SJCRH30 (cell line): Measurements from ENCODE around the gene NAB2. TPM values are rescaled to one million over a fixed set of nuclear protein-coding genes. Genes with fewer than 3 reads are reported as not detected.
A peak's percentile ranks its signal among the peaks of the same experiment; 100 is the strongest.

Experiments
- DNase-seq, 2 experiments: peaks; one replicate each; pipeline ENCODE4 v3.0.0-alpha.2; 2015 to 2020
- H3K27ac ChIP-seq: fragments of 250-450 bp; sonication (Bioruptor Pico); 2 replicates; pipeline ENCODE4 v1.5.1; 2020; ENCODE audit warnings: mild to moderate bottlenecking, moderate library complexity
- H3K27me3 ChIP-seq: fragments of 250-450 bp; sonication (Bioruptor Pico); 2 replicates; pipeline ENCODE4 v1.5.1; 2020; ENCODE audit warnings: mild to moderate bottlenecking, moderate library complexity
- H3K36me3 ChIP-seq: fragments of 250-450 bp; sonication (Bioruptor Pico); 2 replicates; pipeline ENCODE4 v1.5.1; 2020; ENCODE audit warnings: mild to moderate bottlenecking, moderate library complexity
- H3K4me1 ChIP-seq: fragments of 250-450 bp; sonication (Bioruptor Pico); 2 replicates; pipeline ENCODE4 v1.5.1; 2020; ENCODE audit warnings: mild to moderate bottlenecking, moderate library complexity
- H3K4me3 ChIP-seq: fragments of 250-450 bp; sonication (Bioruptor Pico); 2 replicates; pipeline ENCODE4 v1.5.1; 2020; ENCODE audit warnings: mild to moderate bottlenecking, moderate library complexity
- H3K9me3 ChIP-seq: fragments of 250-450 bp; sonication (Bioruptor Pico); replicated peaks from 2 replicates; pipeline ENCODE4 v1.5.1; 2020; ENCODE audit warnings: mild to moderate bottlenecking, moderate library complexity
- total RNA-seq: library from RNA; depleted of rRNA; stranded (reverse); fragments of >200 nt; shearing (Covaris generic); gene quantifications from 2 replicates; pipeline ENCODE4 v1.2.3, GENCODE V29; 2014; rRNA removed

The NAB2 gene
- total RNA-seq, result 87.8 and 89.9 TPM in 2 replicates

GRCh38 chr12:57088354-57089270 lies at the start of gene NAB2:
Gene NAB2 (plus strand): TSS chr12:57089114. CDS start chr12:57089272, 158 bp downstream.
- H3K27ac ChIP-seq, result peak within 1 kb of the TSS; percentile 69
- H3K27me3 ChIP-seq, result 0 out of 2 replicates have a peak, but pooled peaks cover 8% of the 10 kb centered on the region
- no peaks in the 10 kb centered on the region for H3K9me3 ChIP-seq
- peaks cover 12% of the 10 kb centered on the region for H3K36me3 ChIP-seq
- DNase-seq, result peak; percentile 100
- H3K4me1 ChIP-seq, result peaks cover 8% of the 10 kb centered on the region; the same call in 1 of the 2 replicates
- peak within 1 kb of the TSS; percentile 89 for H3K4me3 ChIP-seq

GRCh38 chr12:57040211-57040610 lies 48.7 kb upstream of the NAB2 start:
- H3K27me3 ChIP-seq, result peaks cover 87% of the 10 kb centered on the region
- no peak overlapping the region for H3K4me3 ChIP-seq
- H3K4me1 ChIP-seq, result no peaks in the 10 kb centered on the region
- DNase-seq, result no peak
- no peaks in the 10 kb centered on the region for H3K9me3 ChIP-seq
- H3K36me3 ChIP-seq, result no peaks in the 10 kb centered on the region
- no peak overlapping the region for H3K27ac ChIP-seq

GRCh38 chr12:57040750-57041149 lies 48.2 kb upstream of the NAB2 start:
- Histone ChIP-seq H3K4me1 (no peaks in the 10 kb centered on the region), H3K9me3 (no peaks in the 10 kb centered on the region), H3K36me3 (no peaks in the 10 kb centered on the region), H3K4me3 (no peak overlapping the region), H3K27me3 (peaks cover 87% of the 10 kb centered on the region), H3K27ac (no peak overlapping the region)
- peak in 1 of 2 experiments; percentile 55 for DNase-seq

GRCh38 chr12:57042695-57043094 lies 46.2 kb upstream of the NAB2 start:
- no peak for DNase-seq
- Histone ChIP-seq H3K27me3 (peaks cover 79% of the 10 kb centered on the region), H3K36me3 (no peaks in the 10 kb centered on the region), H3K9me3 (no peaks in the 10 kb centered on the region), H3K4me3 (no peak overlapping the region), H3K4me1 (peaks cover 11% of the 10 kb centered on the region; the same call in 1 of the 2 replicates), H3K27ac (no peak overlapping the region)

GRCh38 chr12:57044468-57044867 lies 44.4 kb upstream of the NAB2 start:
- no peak for DNase-seq
- no peak overlapping the region for H3K27ac ChIP-seq
- peaks cover 68% of the 10 kb centered on the region for H3K27me3 ChIP-seq
- H3K4me3 ChIP-seq, result no peak overlapping the region
- H3K36me3 ChIP-seq, result no peaks in the 10 kb centered on the region
- H3K4me1 ChIP-seq, result peaks cover 11% of the 10 kb centered on the region; the same call in 1 of the 2 replicates
- no peaks in the 10 kb centered on the region for H3K9me3 ChIP-seq

- no peak overlapping the region for H3K27ac ChIP-seq
- no peaks in the 10 kb centered on the region for H3K36me3 ChIP-seq
- peaks cover 71% of the 10 kb centered on the region for H3K27me3 ChIP-seq
- peaks cover 11% of the 10 kb centered on the region; the same call in 1 of the 2 replicates for H3K4me1 ChIP-seq
- no peaks in the 10 kb centered on the region for H3K9me3 ChIP-seq
- DNase-seq, result no peak
- H3K4me3 ChIP-seq, result no peak overlapping the region
Measured at GRCh38 chr12:57044889-57045288, 44.0 kb upstream of the NAB2 start.

- no peaks in the 10 kb centered on the region for H3K36me3 ChIP-seq
- H3K9me3 ChIP-seq, result no peaks in the 10 kb centered on the region
- H3K4me3 ChIP-seq, result no peak overlapping the region
- DNase-seq, result peak; percentile 78 to 87
- peaks cover 63% of the 10 kb centered on the region for H3K27me3 ChIP-seq
- peaks cover 11% of the 10 kb centered on the region; the same call in 1 of the 2 replicates for H3K4me1 ChIP-seq
- H3K27ac ChIP-seq, result no peak overlapping the region
Measured at GRCh38 chr12:57046086-57046791, 42.7 kb upstream of the NAB2 start.

GRCh38 chr12:57046947-57047890 lies 41.7 kb upstream of the NAB2 start:
- peak in 1 of 2 experiments; percentile 61 for DNase-seq
- Histone ChIP-seq H3K9me3 (no peaks in the 10 kb centered on the region), H3K27ac (no peak overlapping the region), H3K4me1 (peaks cover 11% of the 10 kb centered on the region; the same call in 1 of the 2 replicates), H3K27me3 (peaks cover 53% of the 10 kb centered on the region), H3K36me3 (no peaks in the 10 kb centered on the region), H3K4me3 (no peak overlapping the region)

- Histone ChIP-seq H3K36me3 (no peaks in the 10 kb centered on the region), H3K9me3 (no peaks in the 10 kb centered on the region), H3K27ac (no peak overlapping the region), H3K27me3 (peaks cover 45% of the 10 kb centered on the region), H3K4me1 (peaks cover 11% of the 10 kb centered on the region; the same call in 1 of the 2 replicates), H3K4me3 (no peak overlapping the region)
- DNase-seq, result no peak
Measured at GRCh38 chr12:57047981-57048380, 40.9 kb upstream of the NAB2 start.

GRCh38 chr12:57048423-57049118 lies 40.3 kb upstream of the NAB2 start:
- Histone ChIP-seq H3K9me3 (peaks cover 5% of the 10 kb centered on the region), H3K4me1 (peaks cover 11% of the 10 kb centered on the region; the same call in 1 of the 2 replicates), H3K36me3 (no peaks in the 10 kb centered on the region), H3K27me3 (peaks cover 39% of the 10 kb centered on the region), H3K4me3 (no peak overlapping the region), H3K27ac (no peak overlapping the region)
- DNase-seq, result no peak

- H3K27me3 ChIP-seq, result peaks cover 34% of the 10 kb centered on the region
- H3K4me1 ChIP-seq, result peaks cover 11% of the 10 kb centered on the region; the same call in 1 of the 2 replicates
Measured at GRCh38 chr12:57049119-57049446, 39.8 kb upstream of the NAB2 start.

GRCh38 chr12:57049890-57050289 lies 39.0 kb upstream of the NAB2 start, which contains the start of gene MYO1A:
Gene MYO1A (minus strand): TSS chr12:57050129. CDS start chr12:57048323, 1,806 bp downstream.
- H3K27ac ChIP-seq, result no peak within 1 kb of the TSS
- peaks cover 10% of the 10 kb centered on the region for H3K9me3 ChIP-seq
- peaks cover 11% of the 10 kb centered on the region; the same call in 1 of the 2 replicates for H3K4me1 ChIP-seq
- no peaks in the 10 kb centered on the region for H3K36me3 ChIP-seq
- no peak within 1 kb of the TSS for H3K4me3 ChIP-seq
- DNase-seq, result peak; percentile 66 to 80
- H3K27me3 ChIP-seq, result peaks cover 26% of the 10 kb centered on the region

More at GRCh38 chr12:57049119-57049446, 39.8 kb upstream of the NAB2 start:
- Histone ChIP-seq H3K27ac (no peak overlapping the region), H3K9me3 (peaks cover 10% of the 10 kb centered on the region), H3K36me3 (no peaks in the 10 kb centered on the region), H3K4me3 (no peak overlapping the region)
- DNase-seq, result no peak

- peaks cover 19% of the 10 kb centered on the region; the same call in 1 of the 2 replicates for H3K27me3 ChIP-seq
- H3K4me1 ChIP-seq, result peaks cover 10% of the 10 kb centered on the region; the same call in 1 of the 2 replicates
- H3K27ac ChIP-seq, result no peak overlapping the region
- no peaks in the 10 kb centered on the region for H3K36me3 ChIP-seq
- no peak for DNase-seq
- H3K9me3 ChIP-seq, result peaks cover 10% of the 10 kb centered on the region
- H3K4me3 ChIP-seq, result no peak overlapping the region
Measured at GRCh38 chr12:57051011-57051410, 37.9 kb upstream of the NAB2 start.
